ENCODE data around the gene GYG1.

DNA sequence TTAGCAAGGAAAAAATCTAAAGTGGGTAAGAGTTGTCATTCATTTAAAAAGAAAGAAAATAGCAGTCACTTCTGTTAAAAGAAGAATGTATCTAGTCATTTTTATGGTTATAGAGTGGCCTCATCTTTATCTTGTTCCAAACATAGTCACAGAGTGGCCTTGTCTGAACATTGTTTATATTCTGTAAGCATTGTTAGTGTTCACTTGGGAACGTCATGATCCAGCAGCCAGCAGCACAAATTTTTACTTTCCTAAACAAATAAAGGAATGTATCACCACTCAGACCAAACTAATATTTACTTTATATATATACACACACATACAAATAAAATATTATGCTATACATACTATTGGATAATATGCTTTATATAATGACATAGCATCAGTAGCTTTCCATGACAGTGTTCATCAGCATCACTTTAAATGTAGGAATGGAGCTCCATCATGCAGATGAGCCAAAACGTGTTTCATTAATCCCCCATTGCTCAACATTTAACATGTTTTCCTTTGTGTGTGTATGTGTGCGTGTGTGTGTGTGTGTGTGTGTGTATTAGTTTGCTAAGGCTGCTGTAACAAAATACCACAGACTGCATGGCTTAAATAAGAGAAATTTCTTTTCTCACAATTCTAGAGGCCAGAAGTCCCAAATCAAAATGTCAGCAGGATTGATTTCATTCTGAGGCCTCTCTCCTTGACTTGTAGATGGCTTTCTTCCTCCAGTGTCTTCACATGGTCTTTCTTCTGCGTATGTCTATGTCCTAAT, 39.6 kb upstream of the GYG1 start:
- TF ChIP-seq CTCF (IDR thresholded peaks at IDR 0.05; ENCODE audit: low read depth, low read length) (no peak), POLR2A (IDR thresholded peaks at IDR 0.05; ENCODE audit: extremely low read depth, insufficient read length) (no peak), MAX (IDR thresholded peaks at IDR 0.05; ENCODE audit: low read depth, low read length) (no peak)

Measured in NB4 (cell line).